Esophagus squamous epithelium (tissue), 5 donors: Measurements from ENCODE around the gene DENND2D. TPM values are rescaled to one million over a fixed set of nuclear protein-coding genes. Genes with fewer than 3 reads are reported as not detected.

Experiments
- DNase-seq: peaks from one replicate; lab custom pipeline; 2025; lab: John Stamatoyannopoulos, UW
- H3K27ac ChIP-seq, 4 donors: fragments of 200-600 bp; sonication (generic); one replicate each; pipeline ENCODE4 v1.5.1; 2016 to 2019; ENCODE audit warnings: mild to moderate bottlenecking in 1 of 4
- H3K27me3 ChIP-seq, 4 donors: fragments of 200-600 bp; sonication (generic); 1 replicate in 3 of 4; 2 replicates in 1 of 4; pipeline versions ENCODE4 v1.5.1 to v1.6.0; 2017 to 2021; ENCODE audit warnings: antibody characterized with exemption in 1 of 4
- H3K36me3 ChIP-seq, 3 donors: fragments of 200-600 bp; sonication (generic); one replicate each; pipeline ENCODE4 v1.5.1; 2016 to 2019
- H3K4me1 ChIP-seq, 3 donors: fragments of 200-600 bp; sonication (generic); one replicate each; pipeline ENCODE4 v1.5.1; 2017 to 2019
- H3K4me3 ChIP-seq, 4 donors: fragments of 200-600 bp; sonication (generic); 1 replicate in 3 of 4; 2 replicates in 1 of 4; pipeline ENCODE4 v1.5.1; 2016 to 2019; ENCODE audit warnings: mild to moderate bottlenecking in 2 of 4, moderate library complexity in 1 of 4
- H3K9me3 ChIP-seq, 3 donors: fragments of 200-600 bp; sonication (generic); one replicate each; pipeline ENCODE4 v1.5.1; 2016 to 2019
- POLR2A ChIP-seq, 4 donors: fragments of 450-650 bp; IDR thresholded peaks; one replicate each; pipeline ENCODE4 v1.6.1; 2017; ENCODE audit warnings: antibody characterized with exemption in 4 of 4, mild to moderate bottlenecking in 4 of 4, moderate library complexity in 3 of 4
- WGBS, 2 donors: methylation state at CpG; one replicate each; pipeline ENCODE4 v1.1.5; 2018; 5-methylcytosine and 5-hydroxymethylcytosine counted together
- intact Hi-C: fragments of 100-400 bp; cut with DNase I; formaldehyde crosslinking; loops from one replicate; pipeline ENCODE4 v1.15.0; 2022
- total RNA-seq, 4 donors: library from RNA; depleted of rRNA; stranded (reverse); fragments of >200 nt; gene quantifications; one replicate each; pipeline ENCODE4 v1.1.0, GENCODE V29; 2016
- TF ChIP-seq, protein P1 (sequence below), 6 experiments: fragments of 450-650 bp in 4 of 6; fragments of 200-600 bp in 2 of 6; sonication (generic) in 2 of 6; IDR thresholded peaks; one replicate each; pipeline ENCODE4 v1.5.1; 2016 to 2019; ENCODE audit warnings: antibody characterized with exemption in 6 of 6, mild to moderate bottlenecking in 4 of 6, moderate library complexity in 4 of 6
- donor health status: DM: yes; HTN: yes; CAD: no.

Gene DENND2D
- total RNA-seq, 4 donors from 2014 or later = 55.3 to 73.3 (median 66.5) TPM

DNA sequence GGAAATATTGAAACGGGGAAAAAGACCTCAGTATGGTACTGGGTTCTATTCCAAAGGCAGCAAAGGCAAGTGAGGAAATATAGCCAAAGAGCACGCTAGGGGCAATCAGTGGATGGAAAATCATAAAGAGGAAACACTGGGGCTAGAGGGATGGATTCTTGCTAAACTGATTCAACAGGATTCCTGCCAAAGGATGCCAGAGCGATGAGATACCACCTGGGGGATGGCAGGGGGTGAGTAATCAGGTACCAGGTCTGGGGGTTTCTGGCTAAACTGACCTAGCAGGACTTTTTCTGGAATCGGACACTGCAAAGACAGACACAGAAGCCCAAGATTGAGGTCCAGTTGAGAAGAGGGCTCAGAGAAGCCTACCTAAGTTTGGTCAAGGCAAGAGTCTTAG, 33.8 kb upstream of the DENND2D start:
- Histone ChIP-seq H3K27me3 (no peaks in the 10 kb centered on the region), H3K36me3 (no peaks in the 10 kb centered on the region), H3K4me3 (no peak overlapping the region), H3K4me1 (peaks cover 0 to 7% (median 0%) of the 10 kb centered on the region in 3 donors), H3K9me3 (no peaks in the 10 kb centered on the region), H3K27ac (no peak overlapping the region)
- DNase-seq = no peak
- no peak for TF ChIP-seq POLR2A (IDR thresholded peaks at IDR 0.05)
- TF ChIP-seq, protein P1, sequence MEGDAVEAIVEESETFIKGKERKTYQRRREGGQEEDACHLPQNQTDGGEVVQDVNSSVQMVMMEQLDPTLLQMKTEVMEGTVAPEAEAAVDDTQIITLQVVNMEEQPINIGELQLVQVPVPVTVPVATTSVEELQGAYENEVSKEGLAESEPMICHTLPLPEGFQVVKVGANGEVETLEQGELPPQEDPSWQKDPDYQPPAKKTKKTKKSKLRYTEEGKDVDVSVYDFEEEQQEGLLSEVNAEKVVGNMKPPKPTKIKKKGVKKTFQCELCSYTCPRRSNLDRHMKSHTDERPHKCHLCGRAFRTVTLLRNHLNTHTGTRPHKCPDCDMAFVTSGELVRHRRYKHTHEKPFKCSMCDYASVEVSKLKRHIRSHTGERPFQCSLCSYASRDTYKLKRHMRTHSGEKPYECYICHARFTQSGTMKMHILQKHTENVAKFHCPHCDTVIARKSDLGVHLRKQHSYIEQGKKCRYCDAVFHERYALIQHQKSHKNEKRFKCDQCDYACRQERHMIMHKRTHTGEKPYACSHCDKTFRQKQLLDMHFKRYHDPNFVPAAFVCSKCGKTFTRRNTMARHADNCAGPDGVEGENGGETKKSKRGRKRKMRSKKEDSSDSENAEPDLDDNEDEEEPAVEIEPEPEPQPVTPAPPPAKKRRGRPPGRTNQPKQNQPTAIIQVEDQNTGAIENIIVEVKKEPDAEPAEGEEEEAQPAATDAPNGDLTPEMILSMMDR (IDR thresholded peaks at IDR 0.05) = no peak
- intact Hi-C loops = no loop called here
- 89 to 92% methylated on average over 4 of the region's 4 CpGs for WGBS, 2 donors

DNA sequence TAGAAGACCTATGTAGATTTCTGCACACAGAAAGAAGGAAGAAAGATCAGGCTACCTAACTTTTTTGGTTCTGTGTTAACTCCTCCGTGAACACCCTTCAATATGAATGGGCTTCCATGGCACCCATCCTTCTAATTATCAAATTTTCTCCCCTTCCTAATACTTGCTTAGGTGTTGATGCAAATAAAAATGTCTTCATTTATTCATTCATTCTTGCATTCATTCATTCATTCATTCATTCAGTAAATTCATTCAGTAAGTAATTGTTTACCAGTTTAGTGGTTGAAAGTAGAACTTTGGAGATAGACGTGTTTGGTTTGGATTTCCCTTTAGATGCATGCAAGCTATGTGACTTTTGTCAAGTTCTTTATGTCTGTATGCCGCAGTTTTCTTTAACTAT, 31.7 kb upstream of the DENND2D start:
- H3K4me1 ChIP-seq = peaks cover 0 to 25% (median 17%) of the 10 kb centered on the region in 3 donors
- no peaks in the 10 kb centered on the region for H3K27me3 ChIP-seq
- H3K9me3 ChIP-seq = no peaks in the 10 kb centered on the region
- TF ChIP-seq, protein P1 (IDR thresholded peaks at IDR 0.05) = no peak
- no peak for TF ChIP-seq POLR2A (IDR thresholded peaks at IDR 0.05)
- H3K36me3 ChIP-seq = no peaks in the 10 kb centered on the region
- no peak overlapping the region for H3K27ac ChIP-seq
- H3K4me3 ChIP-seq = no peak overlapping the region
- 76 to 96% methylated on average over 3 of the region's 3 CpGs for WGBS, 2 donors
- DNase-seq = no peak
- intact Hi-C loops = no loop called here

DNA sequence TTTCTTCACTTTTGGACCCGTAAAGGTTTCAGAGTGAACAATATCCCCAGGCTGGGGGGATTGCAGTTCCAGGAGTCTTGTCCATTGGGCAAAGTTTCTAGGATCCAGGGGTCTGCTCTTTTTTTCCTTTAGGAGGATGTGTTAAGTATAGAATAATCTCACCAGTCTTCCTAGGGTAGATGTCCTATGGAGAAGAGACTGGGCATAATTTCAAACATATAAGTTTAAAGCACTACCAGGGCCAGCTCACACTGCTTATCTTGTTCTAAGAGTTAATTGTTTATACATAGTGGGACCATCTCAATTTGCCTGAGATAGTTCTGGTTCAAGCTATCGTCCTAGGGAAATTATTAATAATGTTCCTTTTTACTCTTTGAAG, 28.3 kb upstream of the DENND2D start:
- no peaks in the 10 kb centered on the region for H3K27me3 ChIP-seq
- H3K4me1 ChIP-seq = peaks cover 0 to 23% (median 17%) of the 10 kb centered on the region in 3 donors
- H3K27ac ChIP-seq = peak overlapping the region in 3 of 4 donors; percentile 12 to 57 (median 24)
- whole genome bisulfite sequencing, 2 donors = 55 to 74% methylated on average over 2 of the region's 2 CpGs
- H3K4me3 ChIP-seq = no peak overlapping the region
- intact Hi-C loops = loop anchor here (5.0 to 10.0 kb wide), 2 partner anchors 106 to 169 kb away; no protein-coding TSS in a partner anchor
- TF ChIP-seq, protein P1 (IDR thresholded peaks at IDR 0.05) = no peak
- no peak for TF ChIP-seq POLR2A (IDR thresholded peaks at IDR 0.05)
- H3K36me3 ChIP-seq = no peaks in the 10 kb centered on the region
- no peak for DNase-seq
- H3K9me3 ChIP-seq = no peaks in the 10 kb centered on the region

DNA sequence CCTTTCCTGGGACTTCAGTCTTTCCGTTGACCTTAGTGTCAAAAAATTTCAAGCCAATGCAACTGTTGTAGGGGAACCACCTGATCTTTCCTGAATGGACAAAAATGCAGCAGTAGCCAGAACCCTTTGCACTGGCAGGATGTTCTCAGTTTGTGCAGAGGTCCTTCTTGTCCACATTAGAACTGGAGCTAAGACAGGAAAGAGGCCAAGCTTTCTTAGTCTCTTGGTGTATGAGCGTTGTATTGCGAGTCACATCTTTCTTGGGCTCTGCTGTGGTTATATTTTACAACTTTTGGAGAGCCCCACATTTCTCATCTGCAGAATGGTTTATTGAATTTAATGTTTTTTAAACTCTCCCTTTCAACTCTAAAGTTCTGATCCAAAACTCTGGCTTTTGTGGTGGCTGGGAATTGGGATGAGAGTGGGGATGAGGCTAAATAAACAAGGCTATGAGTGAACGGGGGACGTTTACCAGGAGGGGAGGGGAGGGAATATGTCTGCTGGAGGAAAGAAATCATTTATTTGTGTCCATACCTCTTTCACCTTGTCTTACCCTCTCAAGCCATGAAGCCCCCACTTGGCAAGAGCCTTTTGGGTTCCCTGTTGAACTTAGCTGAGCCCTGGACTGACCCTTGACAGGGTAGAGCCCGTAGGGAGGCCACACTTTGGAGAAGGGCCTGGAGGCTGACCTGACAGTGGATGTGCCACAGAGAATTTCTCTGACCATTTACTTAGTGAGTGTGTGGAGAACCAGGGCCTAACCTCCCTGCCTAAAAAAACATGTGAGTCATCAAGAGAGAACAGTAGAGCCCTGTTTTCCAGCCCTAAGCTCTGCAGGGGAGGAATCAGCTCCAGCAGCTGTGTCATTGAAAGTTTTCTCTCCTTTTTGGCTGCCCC, 27.7 kb upstream of the DENND2D start:
- H3K27me3 ChIP-seq = no peaks in the 10 kb centered on the region
- DNase-seq = no peak
- H3K9me3 ChIP-seq = no peaks in the 10 kb centered on the region
- peaks cover 0 to 26% (median 20%) of the 10 kb centered on the region in 3 donors for H3K4me1 ChIP-seq
- H3K4me3 ChIP-seq = no peak overlapping the region
- TF ChIP-seq, protein P1 (IDR thresholded peaks at IDR 0.05) = no peak
- no peak for TF ChIP-seq POLR2A (IDR thresholded peaks at IDR 0.05)
- no peaks in the 10 kb centered on the region for H3K36me3 ChIP-seq
- intact Hi-C loops = loop anchor here (5.0 to 10.0 kb wide), 2 partner anchors 107 to 169 kb away; no protein-coding TSS in a partner anchor
- 66 to 85% methylated on average over 5 to 6 of the region's 6 CpGs for WGBS, 2 donors
- peak overlapping the region in 3 of 4 donors; percentile 12 to 68 (median 57) for H3K27ac ChIP-seq

DNA sequence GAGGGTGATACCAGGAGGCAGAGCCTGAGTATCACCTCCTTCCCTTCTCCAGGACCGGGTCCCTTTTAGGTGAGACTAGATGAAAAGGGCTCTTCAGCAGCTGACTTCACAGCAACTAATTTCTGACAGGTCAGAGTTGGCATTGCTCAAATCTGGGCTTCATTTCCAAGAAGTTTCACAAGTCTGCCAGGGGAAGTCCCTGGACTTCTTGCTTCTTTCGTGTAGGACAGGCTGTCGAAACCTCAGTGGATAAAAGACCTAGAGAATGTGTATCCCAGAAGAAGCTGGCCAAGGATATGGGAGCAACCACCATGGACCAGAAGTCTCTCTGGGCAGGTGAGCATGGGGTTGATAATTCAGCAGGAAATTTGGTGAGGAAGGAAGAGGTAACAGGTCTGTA, 27.0 kb upstream of the DENND2D start, which contains the start of gene CHI3L2:
Gene CHI3L2, plus strand, starts transcription at position 280 of the 400 bp plus-strand sequence. Its CDS starts 17 bp downstream, at position 297.
- Histone ChIP-seq H3K4me1 (peaks cover 3 to 33% (median 26%) of the 10 kb centered on the region in 3 donors), H3K9me3 (no peaks in the 10 kb centered on the region), H3K36me3 (no peaks in the 10 kb centered on the region), H3K27ac (peak within 1 kb of the TSS in 3 of 4 donors; percentile 12 to 68 (median 57)), H3K27me3 (no peaks in the 10 kb centered on the region), H3K4me3 (no peak within 1 kb of the TSS)
- TF ChIP-seq, protein P1 (IDR thresholded peaks at IDR 0.05) = no peak
- no peak for TF ChIP-seq POLR2A (IDR thresholded peaks at IDR 0.05)
- WGBS, 2 donors = 21 to 43% methylated on average over 2 to 3 of the region's 3 CpGs
- no peak for DNase-seq
- intact Hi-C loops = loop anchor here (5.0 to 10.0 kb wide), 2 partner anchors 107 to 170 kb away; no protein-coding TSS in a partner anchor
